HEK293 (cell line): ENCODE data around the gene PAX2.
A peak's percentile ranks its signal among the peaks of the same experiment; 100 is the strongest.

Experiments
- ATF2 ChIP-seq: fragments of 450-650 bp; formaldehyde crosslinking; IDR thresholded peaks from 2 replicates; pipeline ENCODE4 v1.5.1; 2016; ENCODE audit warnings: missing biosample characterization, missing genetic modification characterization, low read depth
- FEZF1 ChIP-seq: fragments of 450-650 bp; formaldehyde crosslinking; IDR thresholded peaks from 2 replicates; pipeline ENCODE4 v1.5.1; 2016; ENCODE audit warnings: missing biosample characterization, missing genetic modification characterization
- PRDM1 ChIP-seq: fragments of 450-650 bp; formaldehyde crosslinking; IDR thresholded peaks from 2 replicates; pipeline ENCODE4; 2016; ENCODE audit warnings: missing biosample characterization, missing genetic modification characterization
- PRDM2 ChIP-seq: fragments of 450-650 bp; formaldehyde crosslinking; IDR thresholded peaks from 2 replicates; pipeline ENCODE4 v1.5.1; 2016; ENCODE audit warnings: missing biosample characterization, missing genetic modification characterization, borderline replicate concordance
- SP3 ChIP-seq: fragments of 450-650 bp; formaldehyde crosslinking; IDR thresholded peaks from 2 replicates; pipeline ENCODE4 v1.5.1; 2016; ENCODE audit warnings: missing biosample characterization, missing genetic modification characterization
- ZBTB26 ChIP-seq: fragments of 450-650 bp; formaldehyde crosslinking; optimal IDR thresholded peaks from 2 replicates; pipeline ENCODE3; 2016; ENCODE audit warnings: missing biosample characterization, mild to moderate bottlenecking, missing genetic modification characterization
- ZBTB44 ChIP-seq: fragments of 450-650 bp; IDR thresholded peaks from 2 replicates; pipeline ENCODE4 v1.5.1; 2018; ENCODE audit warnings: missing biosample characterization, mild to moderate bottlenecking, missing genetic modification characterization
- ZBTB6 ChIP-seq: fragments of 450-650 bp; formaldehyde crosslinking; IDR thresholded peaks from 2 replicates; pipeline ENCODE4 v1.5.1; 2017; ENCODE audit warnings: missing biosample characterization, missing genetic modification characterization
- ZEB2 ChIP-seq: fragments of 450-650 bp; formaldehyde crosslinking; IDR thresholded peaks from 2 replicates; pipeline ENCODE4 v1.5.1; 2016; ENCODE audit warnings: missing biosample characterization, missing genetic modification characterization
- ZNF169 ChIP-seq: fragments of 450-650 bp; formaldehyde crosslinking; IDR thresholded peaks from 2 replicates; pipeline ENCODE4 v1.5.1; 2016; ENCODE audit warnings: missing biosample characterization, missing genetic modification characterization
- ZNF211 ChIP-seq: fragments of 450-650 bp; formaldehyde crosslinking; IDR thresholded peaks from 2 replicates; pipeline ENCODE4 v1.5.1; 2016; ENCODE audit warnings: low read depth, missing biosample characterization, missing genetic modification characterization
- ZNF214 ChIP-seq: fragments of 450-650 bp; formaldehyde crosslinking; IDR thresholded peaks from 2 replicates; pipeline ENCODE4 v1.5.1; 2017; ENCODE audit warnings: missing biosample characterization, mild to moderate bottlenecking, missing genetic modification characterization, borderline replicate concordance
- ZNF302 ChIP-seq: fragments of 450-650 bp; formaldehyde crosslinking; IDR thresholded peaks from 2 replicates; pipeline ENCODE4 v1.5.1; 2016; ENCODE audit warnings: missing biosample characterization, missing genetic modification characterization, low read depth
- ZNF48 ChIP-seq: fragments of 450-650 bp; formaldehyde crosslinking; IDR thresholded peaks from 2 replicates; pipeline ENCODE4 v1.5.1; 2016; ENCODE audit warnings: missing biosample characterization, missing genetic modification characterization
- ZNF513 ChIP-seq: fragments of 450-650 bp; IDR thresholded peaks from 2 replicates; pipeline ENCODE4 v1.5.1; 2018; ENCODE audit warnings: missing biosample characterization, missing genetic modification characterization
- ZNF621 ChIP-seq: fragments of 450-650 bp; formaldehyde crosslinking; IDR thresholded peaks from 2 replicates; pipeline ENCODE4 v1.5.1; 2017; ENCODE audit warnings: missing biosample characterization, missing genetic modification characterization
- ZNF626 ChIP-seq: fragments of 450-650 bp; sonication (Bioruptor Pico); formaldehyde crosslinking; IDR thresholded peaks from 2 replicates; pipeline ENCODE4 v1.5.1; 2018; ENCODE audit warnings: missing biosample characterization, missing genetic modification characterization, inconsistent platforms
- ZNF629 ChIP-seq: fragments of 450-650 bp; formaldehyde crosslinking; IDR thresholded peaks from 2 replicates; pipeline ENCODE4 v1.5.1; 2017; ENCODE audit warnings: missing biosample characterization, missing genetic modification characterization
- ZNF670 ChIP-seq: fragments of 450-650 bp; formaldehyde crosslinking; IDR thresholded peaks from 2 replicates; pipeline ENCODE4 v1.5.1; 2016; ENCODE audit warnings: missing biosample characterization, missing genetic modification characterization, low read depth
- ZNF692 ChIP-seq: fragments of 450-650 bp; formaldehyde crosslinking; IDR thresholded peaks from 2 replicates; pipeline ENCODE4 v1.5.1; 2016; ENCODE audit warnings: missing biosample characterization, missing genetic modification characterization
- ZSCAN23 ChIP-seq: fragments of 450-650 bp; formaldehyde crosslinking; IDR thresholded peaks from 2 replicates; pipeline ENCODE4 v1.5.1; 2016; ENCODE audit warnings: missing biosample characterization, missing genetic modification characterization
- ZSCAN5A ChIP-seq: fragments of 450-650 bp; formaldehyde crosslinking; IDR thresholded peaks from 2 replicates; pipeline ENCODE4 v1.5.1; 2016; ENCODE audit warnings: missing biosample characterization, missing genetic modification characterization

The PAX2 gene

GRCh38 chr10:100744136-100744986 is 1.0 kb upstream of the PAX2 start (continued):
- no peak for TF ChIP-seq PRDM2 (tag by site-specific recombination)
- TF ChIP-seq ZNF670 (tag by site-specific recombination), result no peak
- TF ChIP-seq ZSCAN5A, result no peak
- no peak for TF ChIP-seq ATF2
- no peak for TF ChIP-seq ZBTB44 (tag by site-specific recombination)
- peak; percentile 28 for TF ChIP-seq SP3 (tag by site-specific recombination)
- no peak for TF ChIP-seq ZNF302 (tag by site-specific recombination)
- TF ChIP-seq ZNF211 (tag by site-specific recombination), result no peak
- TF ChIP-seq ZNF692 (tag by site-specific recombination), result peak; percentile 83
- no peak for TF ChIP-seq ZNF169 (tag by site-specific recombination)
- no peak for TF ChIP-seq ZNF621
- TF ChIP-seq ZBTB6 (tag by site-specific recombination), result peak; percentile 82
- peak; percentile 88 for TF ChIP-seq ZEB2 (tag by site-specific recombination)
- TF ChIP-seq ZBTB26 (tag by site-specific recombination), result peak; percentile 84
- no peak for TF ChIP-seq ZSCAN23 (tag by site-specific recombination)
- TF ChIP-seq FEZF1 (tag by site-specific recombination), result peak; percentile 31; the same call in 1 of the 2 replicates
- no peak for TF ChIP-seq ZNF48 (tag by site-specific recombination)
- TF ChIP-seq ZNF214 (tag by site-specific recombination), result no peak
- TF ChIP-seq ZNF629 (tag by site-specific recombination), result peak; percentile 50; the same call in 1 of the 2 replicates
- peak; percentile 73 for TF ChIP-seq PRDM1
- no peak for TF ChIP-seq ZNF513 (tag by site-specific recombination)
- no peak for TF ChIP-seq ZNF626 (tag by site-specific recombination)
